ENCODE results near the gene CBX4. TPM values are rescaled to one million over a fixed set of nuclear protein-coding genes. Genes with fewer than 3 reads are reported as not detected.

CBX4 gene
- total RNA-seq (26.8 TPM), polyA plus RNA-seq (ENCODE audit: insufficient read depth, low read depth, low replicate concordance) (7.1 TPM)
- long read RNA-seq, donor 1, partial matches to known transcripts: 0 of 4 reads
- long read RNA-seq, donor 1, other reads (novel, unspliced or antisense): 0 of 4 reads
- long read RNA-seq, donor 2, transcript CBX4-201 (5 exons, 2,664 nt): major isoform, 8 of 8 reads
- long read RNA-seq, donor 2, partial matches to known transcripts: 0 of 8 reads
- long read RNA-seq, donor 2, other reads (novel, unspliced or antisense): 0 of 8 reads
- long read RNA-seq, donor 3, partial matches to known transcripts: 0 of 4 reads
- long read RNA-seq, donor 3, other reads (novel, unspliced or antisense): 0 of 4 reads
- long read RNA-seq, donor 4, partial matches to known transcripts: 0 of 2 reads
- long read RNA-seq, donor 4, other reads (novel, unspliced or antisense): 0 of 2 reads
- long read RNA-seq, donor 5: 0 reads
- long read RNA-seq, donor 6, partial matches to known transcripts: 0 of 2 reads
- long read RNA-seq, donor 6, other reads (novel, unspliced or antisense): 0 of 2 reads
- long read RNA-seq, donor 7, transcript CBX4-201 (5 exons, 2,664 nt): major isoform, 17 of 53 reads
- long read RNA-seq, donor 7, partial matches to known transcripts: 4 of 53 reads
- long read RNA-seq, donor 7, other reads (novel, unspliced or antisense): 32 of 53 reads
- long read RNA-seq, donor 8, transcript CBX4-201 (5 exons, 2,664 nt): major isoform, 7 of 7 reads
- long read RNA-seq, donor 8, partial matches to known transcripts: 0 of 7 reads
- long read RNA-seq, donor 8, other reads (novel, unspliced or antisense): 0 of 7 reads
- long read RNA-seq, donor 9, partial matches to known transcripts: 0 of 2 reads
- long read RNA-seq, donor 9, other reads (novel, unspliced or antisense): 0 of 2 reads
- long read RNA-seq, donor 10, transcript CBX4-201 (5 exons, 2,664 nt): major isoform, 7 of 7 reads
- long read RNA-seq, donor 10, partial matches to known transcripts: 0 of 7 reads
- long read RNA-seq, donor 10, other reads (novel, unspliced or antisense): 0 of 7 reads

- H3K9ac ChIP-seq (ENCODE audit: low read length in 3 of 3): peak within 1 kb of the TSS; percentile 71 to 86 (median 71)
- H3K36me3 ChIP-seq (ENCODE audit: control insufficient read depth in 2 of 3, insufficient read depth in 3 of 3, low read length in 3 of 3): peaks cover 0 to 4% (median 0%) of the 10 kb centered on the region in 3 donors
- peak within 1 kb of the TSS; percentile 76 to 87 (median 85) for H3K4me3 ChIP-seq (ENCODE audit: low read length in 3 of 3)
- H3K27ac ChIP-seq (ENCODE audit: low read depth in 2 of 2, low read length in 2 of 2): peak within 1 kb of the TSS; percentile 68 to 84
- H3K4me1 ChIP-seq (ENCODE audit: control insufficient read depth in 2 of 3, insufficient read depth in 2 of 3, low read depth in 1 of 3, low read length in 3 of 3): peaks cover 0 to 30% (median 8%) of the 10 kb centered on the region in 3 donors
- TF ChIP-seq CTCF (IDR thresholded peaks at IDR 0.05; ENCODE audit: borderline replicate concordance, extremely low read depth, insufficient read depth): peak; percentile 25
- DNase-seq (peak; percentile 95 to 99 (median 97)), FAIRE-seq (no peak)
- peaks cover 12% of the 10 kb centered on the region for H3K27me3 ChIP-seq (ENCODE audit: control insufficient read depth, insufficient read depth, low read length)
- H3K9me3 ChIP-seq (ENCODE audit: control insufficient read depth in 2 of 3, insufficient read depth in 1 of 3, low read length in 3 of 3): no peaks in the 10 kb centered on the region
- intact Hi-C loops (cut with DNase I): no loop called here
Measured at GRCh38 chr17:79839356-79840268, at the start of gene CBX4. Gene CBX4, minus strand, starts transcription at chr17:79839440. Its CDS starts 189 bp downstream, at chr17:79839251.

- TF ChIP-seq CTCF (IDR thresholded peaks at IDR 0.05; ENCODE audit: borderline replicate concordance, extremely low read depth, insufficient read depth): no peak
- Histone ChIP-seq H3K36me3 (ENCODE audit: control insufficient read depth in 2 of 3, insufficient read depth in 3 of 3, low read length in 3 of 3) (no peaks in the 10 kb centered on the region), H3K27me3 (ENCODE audit: control insufficient read depth, insufficient read depth, low read length) (no peaks in the 10 kb centered on the region), H3K27ac (ENCODE audit: low read depth in 2 of 2, low read length in 2 of 2) (no peak overlapping the region), H3K4me1 (ENCODE audit: control insufficient read depth in 2 of 3, insufficient read depth in 2 of 3, low read depth in 1 of 3, low read length in 3 of 3) (peaks cover 0 to 7% (median 0%) of the 10 kb centered on the region in 3 donors), H3K4me3 (ENCODE audit: low read length in 3 of 3) (no peak overlapping the region), H3K9me3 (ENCODE audit: control insufficient read depth in 2 of 3, insufficient read depth in 1 of 3, low read length in 3 of 3) (no peaks in the 10 kb centered on the region), H3K9ac (ENCODE audit: low read length in 3 of 3) (no peak overlapping the region)
- no peak for FAIRE-seq
- no peak for DNase-seq
- intact Hi-C loops (cut with DNase I): no loop called here
Measured at GRCh38 chr17:79888009-79888540, 48.8 kb upstream of the CBX4 start.

- Histone ChIP-seq H3K4me1 (ENCODE audit: control insufficient read depth in 2 of 3, insufficient read depth in 2 of 3, low read depth in 1 of 3, low read length in 3 of 3) (peaks cover 0 to 7% (median 0%) of the 10 kb centered on the region in 3 donors), H3K4me3 (ENCODE audit: low read length in 3 of 3) (no peak overlapping the region), H3K9me3 (ENCODE audit: control insufficient read depth in 2 of 3, insufficient read depth in 1 of 3, low read length in 3 of 3) (no peaks in the 10 kb centered on the region), H3K36me3 (ENCODE audit: control insufficient read depth in 2 of 3, insufficient read depth in 3 of 3, low read length in 3 of 3) (no peaks in the 10 kb centered on the region), H3K27me3 (ENCODE audit: control insufficient read depth, insufficient read depth, low read length) (no peaks in the 10 kb centered on the region), H3K9ac (ENCODE audit: low read length in 3 of 3) (no peak overlapping the region), H3K27ac (ENCODE audit: low read depth in 2 of 2, low read length in 2 of 2) (no peak overlapping the region)
- FAIRE-seq (no peak), DNase-seq (no peak)
- no peak for TF ChIP-seq CTCF (IDR thresholded peaks at IDR 0.05; ENCODE audit: borderline replicate concordance, extremely low read depth, insufficient read depth)
- intact Hi-C loops (cut with DNase I): no loop called here
Measured at GRCh38 chr17:79887451-79887991, 48.3 kb upstream of the CBX4 start.
